HEK293T (cell line): Measurements from ENCODE around the gene RFLNA.

ENCODE experiments used
- ARNT ChIP-seq: fragments of 450-650 bp; IDR thresholded peaks from 2 replicates; pipeline ENCODE4 v1.6.1; 2017; ENCODE audit warnings: mild to moderate bottlenecking
- BHLHE40 ChIP-seq: fragments of 450-650 bp; IDR thresholded peaks from 2 replicates; pipeline ENCODE4 v1.6.1; 2016; ENCODE audit warnings: mild to moderate bottlenecking, moderate library complexity, borderline replicate concordance
- ELF4 ChIP-seq: fragments of 450-650 bp; IDR thresholded peaks from 2 replicates; pipeline ENCODE4 v1.6.1; 2017; ENCODE audit warnings: antibody characterized with exemption
- FOXA1 ChIP-seq: fragments of 450-650 bp; IDR thresholded peaks from 2 replicates; pipeline ENCODE4 v1.6.1; 2016; ENCODE audit warnings: mild to moderate bottlenecking
- FOXM1 ChIP-seq: fragments of 450-650 bp; IDR thresholded peaks from 2 replicates; pipeline ENCODE4 v1.6.1; 2017; ENCODE audit warnings: mild to moderate bottlenecking, borderline replicate concordance
- HDGF ChIP-seq: fragments of 450-650 bp; IDR thresholded peaks from 2 replicates; pipeline ENCODE4 v1.6.1; 2017; ENCODE audit warnings: antibody characterized with exemption, borderline replicate concordance
- PKNOX1 ChIP-seq: fragments of 450-650 bp; IDR thresholded peaks from 2 replicates; pipeline ENCODE4 v1.6.1; 2016
- SP1 ChIP-seq: fragments of 450-650 bp; IDR thresholded peaks from 2 replicates; pipeline ENCODE4 v1.6.1; 2017

- TF ChIP-seq FOXA1 (no peak), PKNOX1 (no peak), SP1 (no peak), FOXM1 (no peak), BHLHE40 (no peak), ELF4 (no peak), HDGF (no peak), ARNT (no peak)
Measured at GRCh38 chr12:124301084-124301654, 6.3 kb downstream of the RFLNA start.
